ENCODE results near the gene KIF9.
"Not testable (repeated sequence)": the region's sequence is repeated elsewhere in the genome, so short reads cannot be mapped to it uniquely, and the experiment has no call there.

KIF9 gene

GRCh38 chr3:47204875-47205274 lies 77.7 kb downstream of the KIF9 start:
- no peak overlapping the region for H3K4me3 ChIP-seq (ENCODE audit: low read depth, low read length)
- DNase-seq (ENCODE audit: low read depth), result no peak
- TF ChIP-seq, protein P1, sequence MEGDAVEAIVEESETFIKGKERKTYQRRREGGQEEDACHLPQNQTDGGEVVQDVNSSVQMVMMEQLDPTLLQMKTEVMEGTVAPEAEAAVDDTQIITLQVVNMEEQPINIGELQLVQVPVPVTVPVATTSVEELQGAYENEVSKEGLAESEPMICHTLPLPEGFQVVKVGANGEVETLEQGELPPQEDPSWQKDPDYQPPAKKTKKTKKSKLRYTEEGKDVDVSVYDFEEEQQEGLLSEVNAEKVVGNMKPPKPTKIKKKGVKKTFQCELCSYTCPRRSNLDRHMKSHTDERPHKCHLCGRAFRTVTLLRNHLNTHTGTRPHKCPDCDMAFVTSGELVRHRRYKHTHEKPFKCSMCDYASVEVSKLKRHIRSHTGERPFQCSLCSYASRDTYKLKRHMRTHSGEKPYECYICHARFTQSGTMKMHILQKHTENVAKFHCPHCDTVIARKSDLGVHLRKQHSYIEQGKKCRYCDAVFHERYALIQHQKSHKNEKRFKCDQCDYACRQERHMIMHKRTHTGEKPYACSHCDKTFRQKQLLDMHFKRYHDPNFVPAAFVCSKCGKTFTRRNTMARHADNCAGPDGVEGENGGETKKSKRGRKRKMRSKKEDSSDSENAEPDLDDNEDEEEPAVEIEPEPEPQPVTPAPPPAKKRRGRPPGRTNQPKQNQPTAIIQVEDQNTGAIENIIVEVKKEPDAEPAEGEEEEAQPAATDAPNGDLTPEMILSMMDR (IDR thresholded peaks at IDR 0.05; ENCODE audit: insufficient read depth, low read depth, low read length, missing control alignments), result no peak

DNA sequence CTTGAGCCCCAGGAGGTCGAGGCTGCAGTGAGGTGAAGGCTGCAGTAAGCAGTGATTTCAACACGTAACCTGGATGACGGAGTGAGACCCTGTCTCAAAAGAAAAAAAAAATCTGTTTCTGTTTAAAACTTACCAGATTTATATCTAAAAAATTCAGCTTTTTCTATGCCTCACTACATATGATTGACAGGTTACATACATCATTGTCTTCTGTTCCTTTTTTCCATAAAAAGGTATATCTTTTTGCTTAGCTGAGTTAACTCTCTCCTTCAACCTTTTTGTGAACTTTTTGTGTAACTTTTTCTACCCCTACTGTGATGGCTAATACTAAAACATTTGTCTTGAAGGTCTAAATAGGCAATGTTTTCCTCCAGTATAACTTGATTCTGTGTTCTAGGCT lies 80.1 kb downstream of the KIF9 start:
- TF ChIP-seq, protein P1 (IDR thresholded peaks at IDR 0.05; ENCODE audit: insufficient read depth, low read depth, low read length, missing control alignments), result no peak
- H3K4me3 ChIP-seq (ENCODE audit: low read depth, low read length), result no peak overlapping the region
- DNase-seq (ENCODE audit: low read depth), result no peak

DNA sequence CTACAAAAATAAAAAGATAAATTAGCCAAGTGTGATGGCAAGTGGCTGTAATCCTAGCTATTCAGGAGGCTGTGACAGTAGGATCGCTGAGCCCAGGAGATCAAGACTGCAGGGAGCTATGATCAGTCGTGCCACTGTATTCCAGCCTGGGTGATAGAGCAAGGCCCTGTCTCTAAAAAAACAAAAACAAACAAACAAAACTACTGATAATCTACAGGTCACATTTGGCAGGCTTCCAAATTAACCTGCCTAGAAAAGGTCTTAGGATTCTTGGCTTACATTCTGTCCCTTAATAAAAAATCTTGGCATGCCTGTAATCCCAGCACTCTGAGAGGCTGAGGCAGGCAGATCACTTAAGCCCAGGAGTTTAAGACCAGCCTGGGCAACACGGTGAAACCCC lies 85.3 kb downstream of the KIF9 start:
- TF ChIP-seq, protein P1 (IDR thresholded peaks at IDR 0.05; ENCODE audit: insufficient read depth, low read depth, low read length, missing control alignments), result no peak
- DNase-seq (ENCODE audit: low read depth), result no peak
- H3K4me3 ChIP-seq (ENCODE audit: low read depth, low read length), result no peak overlapping the region

DNA sequence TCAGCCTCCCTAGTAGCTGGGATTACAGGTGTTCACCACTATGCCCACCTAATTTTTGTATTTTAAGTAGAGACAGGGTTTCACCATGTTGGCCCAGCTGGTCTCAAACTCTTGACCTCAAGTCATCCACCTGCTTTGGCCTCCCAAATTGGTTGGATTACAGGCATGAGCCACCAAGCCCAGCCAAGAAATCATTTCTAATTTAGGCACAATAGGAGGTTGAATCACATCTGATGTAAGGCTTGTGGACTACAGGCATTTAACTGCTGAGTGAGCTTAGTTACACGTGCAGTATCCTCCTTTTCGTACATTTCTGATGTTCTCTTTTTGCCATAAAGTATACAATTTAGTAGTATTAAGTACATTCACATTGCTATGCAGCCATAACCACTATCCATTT lies 87.6 kb downstream of the KIF9 start:
- no peak for DNase-seq (ENCODE audit: low read depth)
- TF ChIP-seq, protein P1 (IDR thresholded peaks at IDR 0.05; ENCODE audit: insufficient read depth, low read depth, low read length, missing control alignments), result no peak
- no peak overlapping the region for H3K4me3 ChIP-seq (ENCODE audit: low read depth, low read length)

DNA sequence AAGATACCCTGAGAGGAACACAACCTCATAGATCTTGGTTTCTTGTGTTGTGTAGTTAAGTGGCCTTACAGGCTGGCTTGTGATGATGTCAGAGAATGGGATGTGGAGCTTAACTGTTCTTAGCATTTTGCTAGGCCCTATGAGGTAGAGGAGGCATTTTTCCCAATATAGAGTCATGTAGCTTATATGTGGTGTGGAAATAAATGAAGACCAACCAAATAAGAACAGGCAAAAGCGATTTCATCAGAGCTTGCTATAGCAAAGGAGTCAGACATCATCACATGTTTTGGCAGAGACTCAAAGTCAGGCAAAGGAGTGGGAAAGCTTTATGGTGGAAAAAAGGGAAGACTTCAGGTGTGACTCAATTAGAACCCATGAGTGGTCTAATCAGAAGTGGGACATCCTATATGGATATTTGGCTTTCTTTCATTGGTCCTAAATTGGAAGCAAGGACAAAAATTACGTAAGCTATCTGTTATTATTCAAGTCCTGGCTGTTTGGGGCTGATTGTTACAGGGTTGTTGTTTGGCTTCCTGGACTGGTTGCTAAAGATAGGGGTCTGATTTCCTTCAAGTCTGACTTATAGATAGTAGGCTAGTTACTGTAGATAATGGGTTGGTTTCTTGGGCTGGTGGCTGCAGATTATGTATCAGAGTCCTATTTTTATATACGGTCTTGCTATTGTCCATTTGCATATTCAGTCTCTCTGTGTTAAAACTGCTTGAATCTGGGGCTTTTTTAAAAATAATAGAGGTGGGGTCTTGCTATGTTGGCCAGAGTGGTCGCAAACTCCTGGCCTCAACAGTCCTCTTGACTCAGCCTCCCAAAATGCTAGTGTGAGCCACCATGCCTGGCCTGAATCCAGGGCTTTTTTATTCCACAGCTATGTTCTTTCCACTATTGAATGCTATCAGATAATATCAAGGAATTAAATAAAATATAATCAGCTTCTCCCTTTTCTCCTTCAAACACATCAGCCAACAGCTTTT lies 88.4 kb downstream of the KIF9 start:
- TF ChIP-seq, protein P1 (IDR thresholded peaks at IDR 0.05; ENCODE audit: insufficient read depth, low read depth, low read length, missing control alignments), result no peak
- no peak for DNase-seq (ENCODE audit: low read depth)
- no peak overlapping the region for H3K4me3 ChIP-seq (ENCODE audit: low read depth, low read length)

DNA sequence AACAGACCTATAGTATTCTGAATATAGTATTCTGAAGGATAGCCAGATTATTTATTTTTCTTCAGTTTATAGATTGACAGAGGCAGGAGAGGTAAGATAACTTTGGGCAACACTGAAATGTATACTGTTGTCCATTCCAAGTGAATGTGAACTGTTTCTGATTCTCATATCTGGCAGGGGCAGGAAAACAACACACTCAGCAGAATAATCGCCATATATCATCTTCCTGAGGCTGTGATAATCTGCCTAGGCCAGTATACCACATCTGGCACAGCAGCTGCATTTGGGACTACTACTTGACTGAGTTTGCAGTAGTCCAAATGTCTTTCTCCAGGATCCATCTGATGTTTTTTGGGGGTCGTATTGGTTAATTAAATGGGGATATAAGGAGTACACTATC lies 96.3 kb downstream of the KIF9 start:
- H3K4me3 ChIP-seq (ENCODE audit: low read depth, low read length), result no peak overlapping the region
- TF ChIP-seq, protein P1 (IDR thresholded peaks at IDR 0.05; ENCODE audit: insufficient read depth, low read depth, low read length, missing control alignments), result no peak
- no peak for DNase-seq (ENCODE audit: low read depth)

GRCh38 chr3:47181685-47182084 lies 100.9 kb downstream of the KIF9 start:
- not testable (repeated sequence) for DNase-seq (ENCODE audit: low read depth); H3K4me3 ChIP-seq (ENCODE audit: low read depth, low read length)

- not testable (repeated sequence) for H3K4me3 ChIP-seq (ENCODE audit: low read depth, low read length); DNase-seq (ENCODE audit: low read depth)
Measured at GRCh38 chr3:47180011-47180410, 102.6 kb downstream of the KIF9 start.

Measured in GM12865 (cell line).